GM10266 (cell line): ENCODE measurements around the gene KCNG1.

Experiments
- DNase-seq: peaks from one replicate; pipeline ENCODE4 v3.0.0; 2012; ENCODE audit errors: extremely low spot score
- CTCF ChIP-seq: IDR thresholded peaks from 2 replicates; pipeline ENCODE4 v1.5.1; 2012; ENCODE audit warnings: mild to moderate bottlenecking, low read depth; ENCODE audit not compliant: control insufficient read depth, insufficient read depth; ENCODE audit errors: missing control alignments

Gene KCNG1

DNA sequence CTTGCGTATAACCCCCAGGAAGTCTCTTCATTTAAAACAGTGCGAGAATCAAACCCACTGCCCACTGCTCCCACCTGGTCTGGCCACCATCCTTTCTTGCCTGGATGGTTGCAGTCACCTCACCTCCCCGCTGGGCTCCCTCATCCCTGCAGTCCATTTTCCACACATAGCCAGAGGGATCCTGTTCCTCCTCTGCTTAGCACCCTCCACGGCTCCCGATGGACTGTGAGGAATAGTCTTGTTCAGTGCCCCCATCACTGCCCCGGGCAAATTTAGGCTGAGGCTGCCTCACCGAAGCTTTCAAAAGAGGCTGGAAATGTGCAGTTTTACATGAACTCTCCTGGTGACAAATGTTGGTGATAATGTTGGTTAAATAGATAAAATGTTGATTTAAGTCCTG is 17.7 kb downstream of the KCNG1 start:
- no peak for TF ChIP-seq CTCF
- no peak for DNase-seq

DNA sequence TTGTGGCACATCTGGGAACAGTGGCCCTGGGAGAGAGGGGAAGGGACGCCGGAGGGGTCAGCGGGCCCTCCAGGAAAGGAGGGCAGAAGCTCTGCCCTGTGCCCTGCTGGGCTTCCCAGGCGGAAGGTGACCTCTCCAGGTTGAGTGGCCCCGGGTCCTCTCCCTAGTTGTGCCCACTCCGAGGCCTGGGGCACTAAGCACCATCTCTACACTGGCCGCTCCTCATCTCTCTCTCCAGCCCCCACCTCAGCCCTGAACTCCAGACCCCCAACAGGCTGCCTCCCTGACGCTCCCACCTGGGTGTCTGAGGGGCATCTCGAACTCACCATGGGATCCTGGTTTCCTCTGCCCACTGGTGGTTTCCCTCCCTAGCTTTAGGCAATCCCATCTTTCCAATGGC is 18.1 kb downstream of the KCNG1 start:
- no peak for DNase-seq
- TF ChIP-seq CTCF, result no peak

GRCh38 chr20:51004305-51004727 is 18.6 kb downstream of the KCNG1 start:
- TF ChIP-seq CTCF, result no peak
- no peak for DNase-seq

DNA sequence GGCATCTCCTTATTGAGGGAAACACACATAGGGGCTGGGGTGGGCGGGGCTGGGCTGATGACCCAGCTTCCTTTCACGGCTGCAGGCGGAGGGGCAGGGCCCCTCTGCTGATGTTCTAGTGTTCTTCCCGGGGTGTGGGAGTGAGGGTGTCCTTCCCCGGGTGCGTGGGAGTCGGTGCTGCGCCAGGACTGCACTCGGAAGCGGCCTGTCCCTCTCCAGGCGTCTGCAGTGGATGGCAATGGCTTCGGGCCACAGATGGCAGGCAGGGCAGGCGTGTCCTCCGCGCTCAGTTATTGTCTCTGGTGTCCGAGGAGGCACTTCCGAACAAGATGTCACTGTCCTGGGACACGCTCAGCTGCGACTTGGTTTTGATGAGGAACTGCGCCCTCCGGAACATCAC is 19.2 kb downstream of the KCNG1 start:
- no peak for DNase-seq

DNA sequence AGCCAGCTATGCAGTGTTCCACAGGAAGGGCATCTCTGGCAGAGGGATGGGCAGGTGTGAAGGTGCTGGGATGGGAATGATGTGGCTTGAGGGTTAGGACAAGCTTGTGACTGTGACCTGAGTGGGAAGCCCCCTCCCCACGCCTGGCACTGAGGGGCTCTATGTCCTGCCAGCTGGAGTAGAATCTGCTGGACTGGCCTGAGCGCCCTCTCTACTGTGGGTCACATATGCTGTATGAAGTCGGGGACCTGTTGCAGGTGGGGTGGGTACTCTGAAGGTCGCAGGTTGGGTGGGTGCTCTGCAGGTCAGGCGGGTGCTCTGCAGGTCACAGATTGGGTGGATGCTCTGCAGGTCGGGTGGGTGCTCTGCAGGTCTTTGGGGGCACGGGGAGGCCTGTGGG is 20.3 kb downstream of the KCNG1 start:
- TF ChIP-seq CTCF, result no peak
- DNase-seq, result no peak

More for the DNA sequence above, 19.2 kb downstream of the KCNG1 start:
- TF ChIP-seq CTCF, result no peak

- TF ChIP-seq CTCF, result no peak
- no peak for DNase-seq
These were observed 21.3 kb downstream of the KCNG1 start for GRCh38 chr20:51001430-51002265.

DNA sequence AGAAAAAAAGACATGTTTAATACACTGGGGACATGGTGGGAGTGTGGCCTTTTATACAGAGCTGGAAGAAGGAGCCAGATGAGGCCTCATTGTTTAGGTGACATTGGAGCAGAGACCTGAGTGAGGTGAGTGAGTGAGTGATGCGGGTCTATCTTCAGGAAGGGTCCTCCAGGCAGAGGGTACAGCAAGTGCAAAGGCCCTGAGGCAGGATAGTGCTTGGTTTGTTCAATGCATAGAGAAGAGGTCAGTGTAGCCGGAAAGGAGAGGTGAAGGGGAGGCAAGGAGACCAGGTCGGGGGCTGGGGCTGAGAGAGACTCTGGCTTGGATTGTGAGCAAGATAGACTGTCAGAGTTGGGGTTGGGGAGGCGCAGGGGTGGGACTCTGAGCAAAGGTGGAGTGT is 23.6 kb downstream of the KCNG1 start:
- DNase-seq, result no peak
- no peak for TF ChIP-seq CTCF
